ENCODE results near the gene CACNG4. TPM values are rescaled to one million over a fixed set of nuclear protein-coding genes. Genes with fewer than 3 reads are reported as not detected.

CACNG4 gene
- total and polyA plus RNA-seq, 8 donors = 0.09 to 4.2 (median 0.32) TPM

DNA sequence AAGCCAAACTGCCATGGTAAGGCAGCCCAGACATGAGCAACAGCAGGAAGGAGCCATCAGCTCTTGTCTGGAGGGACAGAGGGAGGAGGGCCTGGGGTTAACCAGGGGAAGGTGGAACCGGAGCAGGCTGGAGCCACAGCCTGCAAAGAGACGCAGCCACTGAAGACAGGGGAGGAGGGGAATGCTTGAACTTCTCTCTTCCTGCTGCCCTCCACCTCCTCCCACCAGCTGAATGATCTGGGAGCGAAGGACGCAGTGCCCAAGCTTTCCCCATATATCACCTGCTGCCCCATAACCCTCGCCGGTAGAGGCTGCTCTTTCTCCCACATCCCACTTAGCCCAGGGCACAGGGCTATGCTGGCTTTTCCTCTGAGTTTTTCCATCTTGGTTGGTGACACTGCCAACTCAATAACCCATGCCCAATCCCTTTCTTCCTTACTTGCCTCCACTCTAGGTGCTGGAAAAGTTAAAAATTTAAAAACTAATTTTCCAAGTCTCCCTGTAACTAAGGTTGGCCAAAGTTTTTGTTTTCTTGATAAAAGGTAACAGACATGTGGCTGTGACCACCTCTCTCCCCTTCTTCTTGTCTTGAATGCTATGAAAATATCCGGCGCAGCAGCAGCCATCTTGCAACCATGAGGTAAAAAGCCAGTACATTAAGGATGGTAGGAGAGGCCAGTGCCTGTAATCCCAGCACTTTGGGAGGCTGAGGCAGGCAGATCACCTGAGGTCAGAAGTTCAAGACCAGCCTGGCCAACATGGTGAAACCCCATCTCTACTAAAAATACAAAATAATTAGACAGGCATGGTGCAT, 21.8 kb upstream of the CACNG4 start:
- Histone ChIP-seq H3K9me3 (no peaks in the 10 kb centered on the region), H3K36me3 (no peaks in the 10 kb centered on the region), H3K27me3 (no peaks in the 10 kb centered on the region), H3K27ac (no peak overlapping the region), H3K4me1 (no peaks in the 10 kb centered on the region), H3K4me3 (no peak overlapping the region)
- FAIRE-seq (no peak), ATAC-seq (no peak), DNase-seq (peak in 1 of 6 donors; percentile 10)
- WGBS, 2 donors = 75 to 86% methylated on average over 7 to 8 of the region's 8 CpGs
- intact Hi-C loops (cut with DNase I) = no loop called here
- no peak for TF ChIP-seq CTCF (IDR thresholded peaks at IDR 0.05)

GRCh38 chr17:66943484-66943883, 21.0 kb upstream of the CACNG4 start:
- no peak for DNase-seq
- intact Hi-C loops (cut with DNase I) = no loop called here
- ATAC-seq = no peak
- no peaks in the 10 kb centered on the region for H3K9me3 ChIP-seq
- no peaks in the 10 kb centered on the region for H3K4me1 ChIP-seq
- FAIRE-seq = no peak
- H3K27ac ChIP-seq = no peak overlapping the region
- no peak overlapping the region for H3K4me3 ChIP-seq
- H3K36me3 ChIP-seq = no peaks in the 10 kb centered on the region
- H3K27me3 ChIP-seq = no peaks in the 10 kb centered on the region
- 77 to 84% methylated on average over 6 of the region's 6 CpGs for WGBS, 2 donors
- no peak for TF ChIP-seq CTCF (IDR thresholded peaks at IDR 0.05)

DNA sequence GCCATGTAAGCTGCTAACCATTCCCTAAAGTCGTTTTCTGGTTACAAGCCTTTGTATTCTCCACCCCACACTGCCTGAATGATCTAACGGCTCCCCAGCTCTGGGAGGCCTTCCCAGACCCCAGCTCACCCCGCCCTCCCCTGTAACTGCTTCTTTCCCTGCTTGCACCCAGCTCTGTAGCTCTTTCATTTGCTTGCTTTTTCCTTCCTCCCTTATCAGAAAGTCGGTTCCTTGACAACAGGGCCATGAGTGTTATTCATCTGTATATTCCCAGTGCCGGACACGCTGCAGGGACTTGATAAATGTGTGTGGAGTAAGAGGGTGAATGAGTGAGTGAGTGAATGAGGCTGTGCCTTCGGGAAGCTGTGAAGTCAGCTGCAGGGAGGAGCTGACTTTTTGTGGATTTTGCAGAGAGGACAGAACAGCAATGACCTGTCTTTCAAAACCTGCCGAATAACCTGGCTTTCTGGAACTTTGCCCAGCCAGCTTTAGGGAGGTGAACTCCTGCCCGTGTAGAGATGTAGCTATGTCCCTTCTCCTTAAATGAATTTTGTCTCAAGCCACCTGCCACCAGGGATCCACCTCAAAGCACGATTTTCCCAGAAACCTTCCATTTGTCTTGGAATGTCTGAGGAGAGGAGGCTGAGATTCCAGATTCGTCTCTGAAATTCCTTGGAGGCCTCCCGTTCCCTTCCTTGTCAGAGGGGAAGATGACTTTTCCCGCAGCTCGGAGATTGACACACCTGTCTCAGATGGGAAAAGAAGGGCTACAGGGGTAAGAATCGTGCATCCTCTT, 20.0 kb upstream of the CACNG4 start:
- no peak overlapping the region for H3K4me3 ChIP-seq
- intact Hi-C loops (cut with DNase I) = no loop called here
- DNase-seq = peak in 1 of 6 donors; percentile 15
- peak; percentile 28 to 77 (median 62) for ATAC-seq
- H3K27ac ChIP-seq = peak overlapping the region in 1 of 4 donors; percentile 17
- no peak for FAIRE-seq
- no peak for TF ChIP-seq CTCF (IDR thresholded peaks at IDR 0.05)
- H3K27me3 ChIP-seq = no peaks in the 10 kb centered on the region
- no peaks in the 10 kb centered on the region for H3K4me1 ChIP-seq
- no peaks in the 10 kb centered on the region for H3K9me3 ChIP-seq
- 24% methylated on average over 15 of the region's 15 CpGs for WGBS, 2 donors
- no peaks in the 10 kb centered on the region for H3K36me3 ChIP-seq

DNA sequence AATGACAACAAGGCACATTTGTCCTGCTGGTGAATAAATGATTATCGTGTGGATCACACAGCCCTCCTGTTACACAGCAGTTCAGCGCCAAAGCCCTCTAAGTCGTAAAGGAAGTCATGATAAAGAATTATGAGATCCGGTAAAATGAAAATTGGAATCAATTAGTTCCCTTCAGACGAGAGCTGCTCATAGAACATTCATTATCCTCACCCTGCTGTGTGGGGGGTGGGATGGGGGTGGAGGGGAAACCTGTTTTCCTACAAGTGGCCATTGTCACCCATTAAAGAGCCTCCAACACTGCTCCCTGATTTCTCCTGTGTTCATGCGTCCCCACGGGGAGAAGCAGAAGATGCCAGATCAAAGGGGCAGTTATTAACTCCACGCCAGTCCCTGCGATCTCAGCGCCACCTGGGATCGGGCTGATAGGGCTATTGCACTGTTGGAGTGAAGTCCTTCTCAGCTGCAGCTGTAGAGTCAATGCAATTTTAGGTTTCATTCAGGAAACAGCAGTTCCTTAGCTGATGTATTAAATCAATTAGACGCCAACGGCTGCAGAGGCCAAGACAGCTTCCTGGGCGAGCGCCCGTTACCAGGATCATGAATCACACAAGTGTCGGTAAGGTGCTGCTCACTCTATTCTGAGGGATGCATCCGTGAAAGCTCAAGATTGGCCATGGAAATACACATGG, 19.2 kb upstream of the CACNG4 start:
- intact Hi-C loops (cut with DNase I) = no loop called here
- H3K36me3 ChIP-seq = no peaks in the 10 kb centered on the region
- FAIRE-seq (no peak), DNase-seq (peak in 1 of 6 donors; percentile 29), ATAC-seq (peak; percentile 17 to 64 (median 44))
- TF ChIP-seq CTCF (IDR thresholded peaks at IDR 0.05) = no peak
- no peaks in the 10 kb centered on the region for H3K27me3 ChIP-seq
- WGBS, 2 donors = 44 to 49% methylated on average over 18 of the region's 18 CpGs
- H3K4me3 ChIP-seq = no peak overlapping the region
- H3K27ac ChIP-seq = no peak overlapping the region
- no peaks in the 10 kb centered on the region for H3K9me3 ChIP-seq
- no peaks in the 10 kb centered on the region for H3K4me1 ChIP-seq

All from pancreas (tissue), 10 donors.